HUDEP-2 (cell line): Measurements from ENCODE around the gene MED27.

ENCODE experiments used
- DNase-seq, 76 experiments: peaks; one replicate each; lab custom pipeline; 2025; ENCODE audit not compliant: unreplicated experiment in 76 of 76; lab: John Stamatoyannopoulos, UW

Gene MED27

DNA sequence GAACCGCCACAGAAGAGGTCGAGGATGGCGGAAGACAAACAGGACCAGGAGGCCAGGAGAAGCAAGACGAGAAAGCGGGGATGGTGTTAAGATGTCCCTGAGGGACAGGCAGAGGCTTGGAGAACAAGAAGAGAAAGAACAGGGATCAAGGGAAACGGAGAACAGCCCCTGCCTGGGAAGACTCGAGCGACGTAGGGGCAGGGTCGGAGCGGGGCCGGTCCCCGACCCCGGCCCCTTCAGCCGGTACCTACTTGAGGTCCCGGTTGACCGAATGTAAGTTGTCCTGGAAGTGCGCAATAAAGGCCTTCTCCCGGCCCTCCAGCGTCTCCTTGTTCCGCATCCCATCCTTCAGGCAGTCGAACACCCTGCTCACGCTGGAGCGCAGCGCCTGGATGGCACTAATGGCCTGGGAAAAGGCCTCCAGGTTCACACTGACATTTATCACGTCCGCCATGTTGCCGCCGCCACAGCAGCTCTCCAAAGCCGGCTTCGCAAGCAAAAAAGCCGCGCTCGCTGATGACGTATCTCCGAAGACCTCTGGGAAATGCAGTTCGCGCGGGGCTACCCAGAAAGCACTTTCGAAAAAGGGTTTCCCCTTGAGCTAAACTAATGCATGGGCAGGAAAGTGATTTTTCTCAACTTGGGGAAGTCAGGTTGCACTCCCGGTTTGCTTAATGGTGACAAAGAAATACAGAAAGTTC lies at the start of gene MED27:
Gene MED27, minus strand, starts transcription at position 477 of the 701 bp plus-strand sequence. Its CDS starts 23 bp downstream, at position 454.
- peak in 73 of 76 experiments; percentile 22 to 86 (median 69) for DNase-seq

DNA sequence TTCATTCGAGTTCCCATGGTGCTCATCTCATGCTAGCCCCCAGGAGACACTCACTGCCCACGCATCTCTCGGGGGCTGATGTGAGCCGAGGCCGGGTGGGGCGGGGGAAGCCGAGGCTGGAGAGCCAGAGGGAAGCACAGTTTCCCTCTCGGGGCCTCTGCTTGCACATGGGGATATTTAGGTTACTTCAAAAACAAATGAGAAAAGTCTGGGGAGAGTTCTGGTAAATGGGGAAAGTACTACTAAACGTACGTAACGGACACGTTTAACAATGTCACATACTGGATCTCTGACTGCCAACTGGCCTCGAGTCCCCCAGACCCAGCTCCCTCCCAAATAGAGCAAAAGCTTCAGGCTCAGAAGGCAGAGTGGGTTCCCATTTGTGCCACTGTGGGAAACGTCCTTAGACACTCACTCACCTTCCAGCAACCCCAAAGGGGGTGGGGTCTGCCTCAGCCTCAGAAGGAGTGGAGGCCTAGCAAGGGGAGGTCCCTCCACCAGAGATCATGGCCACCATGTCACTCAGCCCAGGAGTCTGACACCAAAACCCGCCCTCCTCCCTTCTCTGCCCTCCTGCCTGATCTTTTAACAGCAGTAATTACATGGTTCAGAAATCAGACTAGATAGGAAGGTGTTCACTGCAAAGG lies 48.3 kb upstream of the MED27 start:
- DNase-seq = no peak

- DNase-seq = no peak
Measured at GRCh38 chr9:132126680-132127236, 47.1 kb upstream of the MED27 start.

- DNase-seq = no peak
Measured at GRCh38 chr9:132125944-132126679, 46.4 kb upstream of the MED27 start.

- no peak for DNase-seq
Measured at GRCh38 chr9:132125361-132125760, 45.7 kb upstream of the MED27 start.

- no peak for DNase-seq
Measured at GRCh38 chr9:132124800-132125199, 45.1 kb upstream of the MED27 start.

DNA sequence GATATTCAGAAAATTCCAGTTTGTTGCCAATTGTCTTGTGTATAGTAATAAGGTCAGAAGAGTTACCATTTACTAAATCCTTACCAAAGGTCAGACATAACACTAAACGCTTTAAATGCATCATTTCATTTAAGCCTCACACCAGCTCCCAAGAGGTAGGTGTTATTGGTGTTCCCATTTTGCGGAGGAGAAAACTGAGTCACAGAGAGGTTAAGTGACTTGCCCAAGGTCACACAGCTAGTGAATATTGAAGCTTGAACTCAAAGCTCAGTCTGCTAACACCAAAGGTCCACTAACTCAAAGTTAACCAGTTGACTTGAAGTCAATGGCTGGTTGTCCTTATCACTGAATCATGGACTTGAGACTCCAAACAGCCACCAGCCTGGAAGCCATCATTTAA lies 41.4 kb upstream of the MED27 start:
- no peak for DNase-seq

DNA sequence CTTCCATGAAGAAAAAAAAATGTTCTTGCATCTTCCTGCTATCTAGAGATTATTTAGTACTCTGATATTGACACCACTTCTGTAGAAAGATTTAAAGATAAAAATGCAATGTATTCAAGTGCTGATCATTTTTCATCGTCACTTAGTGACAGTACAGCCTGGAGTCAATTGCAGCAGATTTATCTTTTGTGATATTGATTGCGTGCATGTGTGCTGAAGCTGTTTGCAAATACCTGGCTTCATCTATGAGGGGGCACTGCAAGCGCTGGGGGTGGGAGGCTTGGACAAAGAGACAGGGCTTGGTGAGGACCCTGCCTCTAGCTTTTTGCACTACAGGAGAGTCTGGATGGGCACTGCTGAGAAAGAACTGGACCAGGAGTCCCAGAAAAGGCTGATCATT lies 38.0 kb upstream of the MED27 start:
- no peak for DNase-seq

DNA sequence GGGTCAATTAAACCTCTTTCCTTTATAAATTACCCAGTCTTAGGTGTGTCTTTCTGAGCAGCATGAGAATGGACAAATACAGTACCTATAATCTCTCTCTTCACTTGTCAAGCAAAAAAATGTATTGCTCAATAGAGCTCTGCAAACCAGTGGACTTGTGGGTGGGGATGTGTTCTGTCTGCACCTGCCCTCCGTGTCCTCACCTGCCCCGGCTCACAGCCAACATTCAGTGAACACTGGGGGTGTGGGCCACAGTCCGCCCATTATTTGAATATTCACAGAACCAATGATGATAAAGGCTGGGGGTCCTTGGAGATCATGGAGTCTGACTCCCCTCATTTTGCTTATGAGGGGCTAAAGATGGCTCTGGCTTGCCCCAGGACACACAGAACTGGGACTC lies 36.9 kb upstream of the MED27 start:
- DNase-seq = no peak

GRCh38 chr9:132114102-132114707 lies 34.5 kb upstream of the MED27 start:
- peak in 40 of 76 experiments; percentile 1 to 61 (median 24) for DNase-seq

GRCh38 chr9:132109291-132109690 lies 29.6 kb upstream of the MED27 start:
- DNase-seq = no peak

- no peak for DNase-seq
Measured at GRCh38 chr9:132108728-132109127, 29.1 kb upstream of the MED27 start.

GRCh38 chr9:132099741-132100407 lies 20.2 kb upstream of the MED27 start:
- no peak for DNase-seq

- no peak for DNase-seq
Measured at GRCh38 chr9:132099167-132099566, 19.5 kb upstream of the MED27 start.

DNA sequence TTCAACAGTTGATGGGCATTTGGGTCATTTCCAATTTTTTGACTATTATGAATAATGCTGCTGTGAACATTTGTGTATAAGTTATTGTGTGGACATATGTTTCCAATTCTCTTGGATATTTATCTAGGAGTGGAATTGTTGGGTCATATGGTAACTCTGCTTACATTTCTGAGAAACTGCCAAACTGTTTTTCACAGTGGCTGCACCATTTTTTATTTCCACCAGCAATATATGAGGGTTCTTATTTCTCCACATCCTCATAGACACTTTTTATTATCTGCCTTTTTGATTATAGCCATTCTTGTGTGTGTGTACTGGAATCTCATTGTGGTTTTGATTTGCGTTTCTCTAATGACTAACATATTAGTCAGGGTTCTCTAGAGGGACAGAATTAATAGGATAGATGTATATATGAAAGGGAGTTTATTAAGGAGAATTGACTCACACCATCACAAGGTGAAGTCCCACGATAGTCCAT lies 14.7 kb upstream of the MED27 start:
- no peak for DNase-seq

DNA sequence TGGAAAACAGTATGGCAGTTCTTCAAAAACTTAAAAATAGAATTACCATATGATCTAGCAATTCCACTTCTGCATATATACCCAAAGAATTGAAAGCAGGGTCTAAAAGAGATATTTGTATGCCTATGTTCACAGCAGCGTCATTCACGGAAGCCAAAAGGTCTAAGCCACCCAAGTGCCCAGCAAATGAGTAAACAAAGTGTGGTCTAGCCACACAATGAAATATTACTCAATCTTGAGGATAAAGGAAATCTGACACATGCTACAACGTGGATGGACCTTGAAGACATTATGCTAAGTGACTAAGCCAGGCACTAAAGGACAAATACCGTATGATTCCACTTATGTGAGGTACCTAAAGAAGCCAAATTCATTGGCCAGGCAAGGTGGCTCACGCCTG lies 11.1 kb upstream of the MED27 start:
- DNase-seq = no peak

GRCh38 chr9:132087438-132088030 lies 7.9 kb upstream of the MED27 start:
- DNase-seq = no peak

- DNase-seq = no peak
Measured at GRCh38 chr9:132082188-132082587, 2.5 kb upstream of the MED27 start.

DNA sequence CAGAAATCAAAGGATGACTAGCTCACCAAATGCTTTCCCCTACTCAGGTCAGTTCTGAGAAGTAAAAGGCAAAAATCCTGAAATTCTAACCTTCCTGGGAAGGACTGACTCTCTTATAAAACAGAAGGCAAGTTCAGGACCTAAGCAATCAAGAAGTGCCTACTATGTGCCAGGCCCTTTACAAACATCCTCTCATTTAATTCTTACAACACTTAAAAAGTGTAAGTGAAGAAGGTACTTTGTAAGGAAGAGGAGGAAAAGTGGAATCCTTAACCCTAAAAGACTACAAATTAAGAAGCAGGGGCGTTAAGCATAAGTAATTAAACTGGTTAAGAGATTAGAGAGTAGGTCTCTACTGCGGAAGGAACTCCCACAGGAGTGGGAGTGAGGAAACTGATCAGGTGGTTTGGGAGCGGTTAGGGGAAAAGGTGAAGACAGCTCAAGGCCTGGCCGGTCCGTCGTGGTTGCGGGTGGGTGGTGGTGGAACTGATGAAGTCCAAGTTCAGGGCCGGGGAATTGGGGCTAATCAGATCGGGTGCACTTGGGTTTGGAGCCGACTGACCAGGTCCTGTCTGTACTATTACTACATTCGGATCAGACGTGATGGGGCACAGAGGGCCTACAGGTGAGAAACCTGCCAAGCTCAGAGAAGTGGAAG lies 839 bp downstream of the MED27 start:
- DNase-seq = peak in 6 of 76 experiments; percentile 0 to 28 (median 14)
